Measurements from ENCODE around the gene LRRC28.

Gene LRRC28

GRCh38 chr15:99429681-99430081 is 178.4 kb downstream of the LRRC28 start (continued):
- TF ChIP-seq ZNF18 (tag by site-specific recombination; IDR thresholded peaks at IDR 0.05), result no peak

GRCh38 chr15:99430881-99431401 is 179.7 kb downstream of the LRRC28 start:
- no peak for TF ChIP-seq ZNF48 (tag by site-specific recombination; IDR thresholded peaks at IDR 0.05)
- no peak for TF ChIP-seq GLI4 (tag by site-specific recombination; IDR thresholded peaks at IDR 0.05)
- no peak for TF ChIP-seq SETDB1 (IDR thresholded peaks at IDR 0.05; ENCODE audit: insufficient read length, low read length)
- TF ChIP-seq GLIS1 (tag by site-specific recombination; IDR thresholded peaks at IDR 0.05), result no peak
- TF ChIP-seq EGR2 (tag by site-specific recombination; IDR thresholded peaks at IDR 0.05; ENCODE audit: low read depth), result no peak
- no peak for TF ChIP-seq ZBTB26 (tag by site-specific recombination; optimal IDR thresholded peaks at IDR 0.05)
- TF ChIP-seq SCRT1 (tag by site-specific recombination; IDR thresholded peaks at IDR 0.05; ENCODE audit: borderline replicate concordance), result no peak
- no peak for TF ChIP-seq ZNF202 (tag by site-specific recombination; IDR thresholded peaks at IDR 0.05; ENCODE audit: borderline replicate concordance)
- no peak for TF ChIP-seq ZFP69B (tag by site-specific recombination; IDR thresholded peaks at IDR 0.05)
- TF ChIP-seq GLI2 (tag by site-specific recombination; IDR thresholded peaks at IDR 0.05; ENCODE audit: borderline replicate concordance, low read depth), result no peak
- no peak for TF ChIP-seq ZNF132 (tag by site-specific recombination; IDR thresholded peaks at IDR 0.05; ENCODE audit: borderline replicate concordance)
- TF ChIP-seq INSM2 (tag by site-specific recombination; IDR thresholded peaks at IDR 0.05), result no peak
- no peak for TF ChIP-seq ZNF664 (tag by site-specific recombination; IDR thresholded peaks at IDR 0.05)
- TF ChIP-seq ZNF274 (IDR thresholded peaks at IDR 0.05; ENCODE audit: low read length), result no peak
- TF ChIP-seq ZNF274 (tag by site-specific recombination; IDR thresholded peaks at IDR 0.05; ENCODE audit: borderline replicate concordance), result no peak
- TF ChIP-seq AEBP2 (tag by site-specific recombination; IDR thresholded peaks at IDR 0.05; ENCODE audit: borderline replicate concordance), result no peak
- CTCF ChIA-PET, result no interaction called here
- Histone ChIP-seq H3K4me1 (ENCODE audit: control insufficient read depth, insufficient read depth, low read length) (no peaks in the 10 kb centered on the region), H3K36me3 (ENCODE audit: control insufficient read depth in 2 of 2, insufficient read depth in 1 of 2, low read length in 2 of 2) (no peaks in the 10 kb centered on the region), H3K4me3 (ENCODE audit: low read depth, low read length) (no peak overlapping the region), H3K27ac (ENCODE audit: extremely low read depth, low read depth, low read length) (no peak overlapping the region), H3K9me3 (ENCODE audit: control insufficient read depth, insufficient read depth, low read depth, low read length) (no peaks in the 10 kb centered on the region)
- POLR2A ChIA-PET, result no interaction called here

- no peaks in the 10 kb centered on the region for H3K9me3 ChIP-seq (ENCODE audit: control insufficient read depth, insufficient read depth, low read depth, low read length)
- ChIA-PET POLR2A (no interaction called here), CTCF (no interaction called here)
- no peaks in the 10 kb centered on the region for H3K36me3 ChIP-seq (ENCODE audit: control insufficient read depth in 2 of 2, insufficient read depth in 1 of 2, low read length in 2 of 2)
- no peaks in the 10 kb centered on the region for H3K4me1 ChIP-seq (ENCODE audit: control insufficient read depth, insufficient read depth, low read length)
- H3K4me3 ChIP-seq (ENCODE audit: low read depth, low read length), result no peak overlapping the region
- no peak overlapping the region for H3K27ac ChIP-seq (ENCODE audit: extremely low read depth, low read depth, low read length)
- no peak for TF ChIP-seq ZNF350 (tag by site-specific recombination; IDR thresholded peaks at IDR 0.05)
- TF ChIP-seq ZNF404 (tag by site-specific recombination; IDR thresholded peaks at IDR 0.05), result no peak
- TF ChIP-seq ZNF292 (tag by site-specific recombination; IDR thresholded peaks at IDR 0.05; ENCODE audit: borderline replicate concordance, low read depth), result no peak
- TF ChIP-seq FEZF1 (tag by site-specific recombination; IDR thresholded peaks at IDR 0.05), result no peak
- no peak for TF ChIP-seq ZNF580 (tag by site-specific recombination; IDR thresholded peaks at IDR 0.05)
- no peak for TF ChIP-seq ZNF354C (tag by site-specific recombination; IDR thresholded peaks at IDR 0.05; ENCODE audit: borderline replicate concordance, low read depth)
- no peak for TF ChIP-seq ZNF37A (tag by site-specific recombination; IDR thresholded peaks at IDR 0.05)
- no peak for TF ChIP-seq ZBTB8A (tag by site-specific recombination; IDR thresholded peaks at IDR 0.05)
- no peak for TF ChIP-seq ZBTB49 (tag by site-specific recombination; IDR thresholded peaks at IDR 0.05; ENCODE audit: low read depth)
- TF ChIP-seq ZNF140 (tag by site-specific recombination; IDR thresholded peaks at IDR 0.05), result no peak
These were observed 180.4 kb downstream of the LRRC28 start for GRCh38 chr15:99431661-99432091.
